MCF 10A (cell line): ENCODE data around the gene SNAP29. TPM values are rescaled to one million over a fixed set of nuclear protein-coding genes. Genes with fewer than 3 reads are reported as not detected.
"Not testable (repeated sequence)": the region's sequence is repeated elsewhere in the genome, so short reads cannot be mapped to it uniquely, and the experiment has no call there.

Experiments used
- BruUV-seq: library from RNA; stranded (reverse); fragments of 400-500 nt; replicated peaks from 2 replicates; lab custom pipeline; 2021; lab: Mats Ljungman, UMichigan
- CTCF ChIA-PET: fragments of 300-600 bp; sonication (Branson Sonifier 250); formaldehyde crosslinking; extraction: SDS; loops from one replicate; lab custom pipeline; 2021; ENCODE audit warnings: antibody characterized with exemption, inconsistent platforms; lab: Yijun Ruan, JAX
- POLR2A ChIA-PET: fragments of 300-600, 350-650 bp; sonication (Branson Sonifier 250); formaldehyde crosslinking; extraction: SDS; loops from one replicate; lab custom pipeline; 2020; ENCODE audit warnings: antibody characterized with exemption, inconsistent platforms; lab: Yijun Ruan, JAX
- DNase-seq: peaks from one replicate; pipeline ENCODE4 v3.0.0-alpha.2; 2018; ENCODE audit not compliant: unreplicated experiment
- H3K27ac Mint-ChIP-seq: one replicate; pipeline ENCODE4 v1.8.0; 2022; ENCODE audit warnings: mild to moderate bottlenecking, low read depth, mixed read lengths; ENCODE audit not compliant: unreplicated experiment
- H3K27me3 Mint-ChIP-seq: one replicate; pipeline ENCODE4 v1.8.0; 2022; ENCODE audit warnings: mixed read lengths; ENCODE audit not compliant: insufficient read depth, unreplicated experiment
- H3K36me3 Mint-ChIP-seq: one replicate; pipeline ENCODE4 v1.8.0; 2022; ENCODE audit warnings: mild to moderate bottlenecking, moderate library complexity, mixed read lengths; ENCODE audit not compliant: insufficient read depth, unreplicated experiment
- H3K4me1 Mint-ChIP-seq: one replicate; pipeline ENCODE4 v1.8.0; 2022; ENCODE audit warnings: mixed read lengths; ENCODE audit not compliant: insufficient read depth, unreplicated experiment
- H3K4me3 Mint-ChIP-seq: one replicate; pipeline ENCODE4 v1.8.0; 2022; ENCODE audit warnings: mild to moderate bottlenecking, moderate library complexity, mixed read lengths; ENCODE audit not compliant: unreplicated experiment
- H3K9me3 Mint-ChIP-seq: one replicate; pipeline ENCODE4 v1.8.0; 2022; ENCODE audit warnings: mixed read lengths; ENCODE audit not compliant: unreplicated experiment
- intact Hi-C: fragments of 100-400 bp; cut with micrococcal nuclease; formaldehyde crosslinking; loops from 2 replicates; pipeline ENCODE4 v1.14.1; 2022
- total RNA-seq: library from RNA; stranded (reverse); gene quantifications from 2 replicates; pipeline ENCODE4 v1.2.3, GENCODE V29; 2022
- TF ChIP-seq, protein P1 (sequence below): fragments of 200-600 bp; IDR thresholded peaks from one replicate; pipeline ENCODE4 v1.8.0; 2022; ENCODE audit warnings: antibody characterized with exemption, mild to moderate bottlenecking; ENCODE audit not compliant: unreplicated experiment

The SNAP29 gene
- total RNA-seq, 1 experiment from 2014 or later: 28.7 TPM

DNA sequence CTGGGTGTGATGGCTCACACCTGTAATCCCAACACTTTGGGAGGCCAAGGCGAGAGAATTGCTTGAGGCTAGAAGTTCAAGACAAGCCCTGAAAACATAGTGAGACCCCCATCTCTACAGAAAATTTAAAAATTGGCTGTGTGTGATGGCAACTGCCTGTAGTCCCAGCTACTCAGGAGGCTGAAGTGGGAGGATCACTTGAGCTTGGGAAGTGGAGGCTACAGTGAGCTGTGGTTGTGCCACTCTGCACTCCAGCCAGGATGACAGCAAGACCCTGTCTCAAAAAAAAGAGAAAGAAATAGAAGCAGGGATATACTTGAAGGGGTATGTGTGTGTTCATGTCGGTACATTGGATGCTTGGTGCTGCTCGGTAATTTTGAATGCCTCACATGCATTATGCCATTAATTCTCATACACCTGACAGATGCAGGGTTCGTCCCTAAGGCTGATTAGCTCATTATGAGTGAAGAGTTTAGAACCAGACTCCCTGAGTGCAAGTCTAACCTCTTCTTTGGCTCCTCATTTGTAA lies 72.4 kb downstream of the SNAP29 start:
- Mint-ChIP-seq H3K4me3 (no peak overlapping the region), H3K27me3 (no peaks in the 10 kb centered on the region), H3K36me3 (peaks cover 48% of the 10 kb centered on the region), H3K27ac (no peak overlapping the region), H3K9me3 (no peaks in the 10 kb centered on the region), H3K4me1 (peaks cover 14% of the 10 kb centered on the region)
- DNase-seq: no peak
- no TSS peak for BruUV-seq
- TF ChIP-seq, protein P1, sequence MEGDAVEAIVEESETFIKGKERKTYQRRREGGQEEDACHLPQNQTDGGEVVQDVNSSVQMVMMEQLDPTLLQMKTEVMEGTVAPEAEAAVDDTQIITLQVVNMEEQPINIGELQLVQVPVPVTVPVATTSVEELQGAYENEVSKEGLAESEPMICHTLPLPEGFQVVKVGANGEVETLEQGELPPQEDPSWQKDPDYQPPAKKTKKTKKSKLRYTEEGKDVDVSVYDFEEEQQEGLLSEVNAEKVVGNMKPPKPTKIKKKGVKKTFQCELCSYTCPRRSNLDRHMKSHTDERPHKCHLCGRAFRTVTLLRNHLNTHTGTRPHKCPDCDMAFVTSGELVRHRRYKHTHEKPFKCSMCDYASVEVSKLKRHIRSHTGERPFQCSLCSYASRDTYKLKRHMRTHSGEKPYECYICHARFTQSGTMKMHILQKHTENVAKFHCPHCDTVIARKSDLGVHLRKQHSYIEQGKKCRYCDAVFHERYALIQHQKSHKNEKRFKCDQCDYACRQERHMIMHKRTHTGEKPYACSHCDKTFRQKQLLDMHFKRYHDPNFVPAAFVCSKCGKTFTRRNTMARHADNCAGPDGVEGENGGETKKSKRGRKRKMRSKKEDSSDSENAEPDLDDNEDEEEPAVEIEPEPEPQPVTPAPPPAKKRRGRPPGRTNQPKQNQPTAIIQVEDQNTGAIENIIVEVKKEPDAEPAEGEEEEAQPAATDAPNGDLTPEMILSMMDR: no peak
- POLR2A ChIA-PET: interaction anchor here (1.0 kb wide), 1 partner anchor 9 kb away, joined by 3 read pairs; no protein-coding TSS in a partner anchor
- CTCF ChIA-PET: interaction anchor here (0.7 to 1.1 kb wide), 4 partner anchors 8 to 31 kb away, joined by 3 to 4 read pairs (median 4); no protein-coding TSS in a partner anchor
- intact Hi-C loops: no loop called here

DNA sequence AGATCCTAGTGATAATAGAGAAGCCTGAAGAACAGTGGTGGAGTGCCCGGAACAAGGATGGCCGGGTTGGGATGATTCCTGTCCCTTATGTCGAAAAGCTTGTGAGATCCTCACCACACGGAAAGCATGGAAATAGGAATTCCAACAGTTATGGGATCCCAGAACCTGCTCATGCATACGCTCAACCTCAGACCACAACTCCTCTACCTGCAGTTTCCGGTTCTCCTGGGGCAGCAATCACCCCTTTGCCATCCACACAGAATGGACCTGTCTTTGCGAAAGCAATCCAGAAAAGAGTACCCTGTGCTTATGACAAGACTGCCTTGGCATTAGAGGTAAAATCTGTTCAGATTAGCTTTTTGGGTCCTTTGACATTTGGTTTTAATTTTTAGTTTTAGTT lies 75.1 kb downstream of the SNAP29 start:
- no peaks in the 10 kb centered on the region for H3K27me3 Mint-ChIP-seq
- TF ChIP-seq, protein P1: no peak
- intact Hi-C loops: no loop called here
- no peak overlapping the region for H3K4me3 Mint-ChIP-seq
- DNase-seq: no peak
- CTCF ChIA-PET: interaction anchor here (0.6 kb wide), 3 partner anchors 8 to 49 kb away, joined by 3 to 5 read pairs (median 3); no protein-coding TSS in a partner anchor
- BruUV-seq: TSS peak; percentile 21
- peaks cover 27% of the 10 kb centered on the region for H3K4me1 Mint-ChIP-seq
- peaks cover 58% of the 10 kb centered on the region for H3K36me3 Mint-ChIP-seq
- POLR2A ChIA-PET: interaction anchor here (0.7 kb wide), 1 partner anchor 42 kb away, joined by 5 read pairs; no protein-coding TSS in a partner anchor
- no peak overlapping the region for H3K27ac Mint-ChIP-seq
- H3K9me3 Mint-ChIP-seq: no peaks in the 10 kb centered on the region

DNA sequence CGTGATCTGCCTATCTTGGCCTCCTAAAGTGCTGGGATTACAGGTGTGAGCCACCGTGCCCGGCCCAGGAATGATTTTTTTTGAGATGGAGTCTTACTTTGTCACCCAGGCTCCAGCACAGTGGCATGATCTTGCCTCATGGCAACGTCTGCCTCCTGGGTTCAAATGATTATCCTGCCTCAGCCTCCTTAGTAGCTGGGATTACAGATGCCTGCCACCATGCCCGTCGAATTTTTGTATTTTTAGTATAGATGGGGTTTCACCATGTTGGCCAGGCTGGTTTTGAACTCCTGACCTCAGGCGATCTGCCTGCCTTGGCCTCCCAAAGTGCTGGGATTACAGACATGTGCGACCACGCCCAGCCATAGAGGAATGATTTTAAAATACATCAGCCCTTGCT lies 76.2 kb downstream of the SNAP29 start:
- DNase-seq, CTCF ChIA-PET, intact Hi-C loops, H3K9me3 Mint-ChIP-seq, H3K4me3 Mint-ChIP-seq, H3K27me3 Mint-ChIP-seq, H3K27ac Mint-ChIP-seq, BruUV-seq: not testable (repeated sequence)
- Mint-ChIP-seq H3K4me1 (peaks cover 28% of the 10 kb centered on the region), H3K36me3 (peaks cover 58% of the 10 kb centered on the region)
- POLR2A ChIA-PET: interaction anchor here (1.0 kb wide), 1 partner anchor 12 kb away, joined by 3 read pairs; no protein-coding TSS in a partner anchor

DNA sequence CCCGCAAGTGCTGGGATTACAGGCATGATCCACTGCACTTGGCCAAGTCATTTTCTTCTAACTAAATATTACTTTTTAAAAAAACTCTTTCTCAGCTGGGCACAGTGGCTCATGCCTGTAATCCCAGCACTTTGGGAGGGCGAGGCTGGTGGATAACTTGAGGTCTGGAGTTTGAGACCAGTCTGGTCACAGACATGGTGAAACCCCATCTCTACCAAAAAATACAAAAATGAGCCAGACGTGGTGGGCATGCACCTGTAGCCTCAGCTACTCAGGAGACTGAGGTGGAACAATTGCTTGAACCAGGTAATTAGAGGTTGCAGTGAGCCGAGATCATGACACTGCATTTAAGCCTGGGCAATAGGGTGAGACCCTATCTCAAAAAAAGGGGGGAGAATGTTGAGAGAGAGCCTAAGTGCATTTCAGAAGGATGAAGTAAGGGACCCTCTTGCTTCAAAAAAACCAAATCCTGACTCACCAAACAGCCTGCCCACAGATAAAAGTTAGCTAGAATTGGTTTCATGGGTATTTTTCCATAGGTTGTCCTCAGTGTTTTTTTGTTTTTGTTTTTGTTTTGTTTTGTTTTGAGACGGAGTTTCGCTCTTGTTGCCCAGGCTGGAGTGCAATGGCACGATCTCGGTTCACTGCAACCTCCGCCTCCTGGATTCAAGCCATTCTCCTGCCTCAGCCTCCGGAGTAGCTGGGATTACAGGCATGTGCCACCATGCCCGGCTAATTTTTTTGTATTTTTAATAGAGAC lies 77.2 kb downstream of the SNAP29 start:
- H3K27me3 Mint-ChIP-seq, intact Hi-C loops, H3K27ac Mint-ChIP-seq, H3K4me3 Mint-ChIP-seq, BruUV-seq, DNase-seq, H3K9me3 Mint-ChIP-seq: not testable (repeated sequence)
- ChIA-PET CTCF (interaction anchor here (0.9 kb wide), 1 partner anchor 12 kb away, joined by 3 read pairs; no protein-coding TSS in a partner anchor), POLR2A (interaction anchor here (0.6 to 2.4 kb wide), 4 partner anchors 11 to 46 kb away, joined by 3 to 8 read pairs (median 3); partner anchors contain the start of gene LZTR1)
- Mint-ChIP-seq H3K4me1 (peaks cover 35% of the 10 kb centered on the region), H3K36me3 (peaks cover 54% of the 10 kb centered on the region)
